K562 treated with DMSO at 1 percent for 12 hours (cell line): ENCODE measurements around the gene OARD1. TPM values are rescaled to one million over a fixed set of nuclear protein-coding genes. Genes with fewer than 3 reads are reported as not detected.

Source experiments
- total RNA-seq: library from RNA; unstranded; fragments of 300-600 nt; gene quantifications from 2 replicates; pipeline ENCODE4 v1.2.3, GENCODE V29; 2022; ENCODE audit not compliant: insufficient read depth

OARD1 gene
- 24.2 and 38.0 TPM in 2 replicates for total RNA-seq

GRCh38 chr6:41071923-41072835 lies at the start of gene OARD1:
TSS of gene OARD1 (minus strand) at chr6:41072356. CDS start at chr6:41071634, 722 bp downstream.

GRCh38 chr6:41072836-41073202 lies 663 bp upstream of the OARD1 start, which contains the start of gene NFYA:
TSS of gene NFYA (plus strand) at chr6:41072974. CDS start at chr6:41079090, 6,116 bp downstream.

GRCh38 chr6:41053041-41053440 lies 19.1 kb downstream of the OARD1 start, which contains the start of gene APOBEC2:
TSS of gene APOBEC2 (plus strand) at chr6:41053202. CDS start at chr6:41053348, 146 bp downstream.

GRCh38 chr6:41042226-41043055 lies 29.7 kb downstream of the OARD1 start, which contains the start of gene TSPO2:
TSS of gene TSPO2 (plus strand) at chr6:41042467. CDS start at chr6:41042986, 519 bp downstream.

GRCh38 chr6:41039060-41039998 lies 32.8 kb downstream of the OARD1 start, which contains the start of gene UNC5CL:
TSS of gene UNC5CL (minus strand) at chr6:41039221. CDS start at chr6:41035074, 4,147 bp downstream.

Other genes starting within 250 kb of the OARD1 start
- gene UNC5CL, start 33.1 kb downstream of the OARD1 start, total RNA-seq: 1.1 and 1.7 TPM in 2 replicates
- gene TSPO2, start 29.9 kb downstream of the OARD1 start, total RNA-seq: not detected in 2 replicates
- not detected in 2 replicates for gene APOBEC2, start 19.2 kb downstream of the OARD1 start, total RNA-seq
- 5.2 and 21.8 TPM in 2 replicates for gene NFYA, start 618 bp upstream of the OARD1 start, total RNA-seq
- gene TREML1, start 82.0 kb upstream of the OARD1 start, total RNA-seq: not detected in 2 replicates
- gene TREM2, start 90.8 kb upstream of the OARD1 start, total RNA-seq: not detected in 2 replicates
- gene TREML2, start 128.8 kb upstream of the OARD1 start, total RNA-seq: 0.63 and 1.7 TPM in 2 replicates
- gene TREML4, start 156.0 kb upstream of the OARD1 start, total RNA-seq: not detected in 2 replicates
- not detected in 2 replicates for gene TREM1, start 214.3 kb upstream of the OARD1 start, total RNA-seq